HFF-Myc (cell line): ENCODE results near the gene SYT6.

Source experiments
- DNase-seq: peaks from one replicate; pipeline ENCODE4 v3.0.0-alpha.2; 2011; ENCODE audit warnings: low read depth; ENCODE audit errors: extremely low read depth
- H3K4me3 ChIP-seq: replicated peaks from 2 replicates; pipeline ENCODE4 v1.5.1; 2011; ENCODE audit warnings: low read depth, mild to moderate bottlenecking, control low read depth, low read length
- CTCF ChIP-seq: IDR thresholded peaks from 2 replicates; pipeline ENCODE4 v1.5.1; 2012; ENCODE audit warnings: mild to moderate bottlenecking, low read depth, low read length, control low read depth; ENCODE audit errors: missing control alignments

Gene SYT6

GRCh38 chr1:114124644-114125043 lies 29.0 kb downstream of the SYT6 start:
- TF ChIP-seq CTCF, result no peak
- H3K4me3 ChIP-seq, result no peak overlapping the region
- DNase-seq, result no peak

GRCh38 chr1:114122941-114123618 lies 30.6 kb downstream of the SYT6 start:
- peak; percentile 7 for DNase-seq
- H3K4me3 ChIP-seq, result no peak overlapping the region
- no peak for TF ChIP-seq CTCF

- DNase-seq, result no peak
- H3K4me3 ChIP-seq, result no peak overlapping the region
- no peak for TF ChIP-seq CTCF
Observed at GRCh38 chr1:114118351-114118990, 35.2 kb downstream of the SYT6 start.

GRCh38 chr1:114117654-114118053 lies 36.0 kb downstream of the SYT6 start:
- no peak for DNase-seq
- TF ChIP-seq CTCF, result no peak
- H3K4me3 ChIP-seq, result no peak overlapping the region

- no peak for DNase-seq
- TF ChIP-seq CTCF, result no peak
- H3K4me3 ChIP-seq, result no peak overlapping the region
Observed at GRCh38 chr1:114116086-114116485, 37.6 kb downstream of the SYT6 start.

- DNase-seq, result no peak
Observed at GRCh38 chr1:114114185-114115094, 39.2 kb downstream of the SYT6 start.

More at GRCh38 chr1:114114185-114115094, 39.2 kb downstream of the SYT6 start:
- no peak for TF ChIP-seq CTCF
- H3K4me3 ChIP-seq, result no peak overlapping the region
